Measurements from ENCODE around the gene SORCS3.

SORCS3 gene

DNA sequence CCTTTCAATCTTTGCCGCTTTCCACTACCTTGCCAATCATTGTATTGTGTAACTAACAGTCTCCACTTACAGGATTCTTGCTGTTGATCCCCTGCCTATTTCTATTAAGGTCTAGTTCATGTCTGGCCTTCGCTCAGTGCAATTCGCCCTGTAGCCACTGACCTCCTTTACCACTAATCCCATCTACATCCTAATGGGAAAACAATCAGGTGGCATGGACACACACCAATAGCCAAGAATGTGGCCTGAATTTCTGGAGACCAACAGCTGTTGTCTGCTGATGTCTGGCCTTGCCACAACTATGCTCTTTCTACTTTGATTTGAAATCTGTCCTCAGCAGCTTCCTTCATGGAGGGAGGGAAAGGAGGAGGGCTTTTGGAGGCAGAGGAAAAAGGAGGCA, 546.2 kb downstream of the SORCS3 start:
- FAIRE-seq: no peak
- TF ChIP-seq POLR2A (IDR thresholded peaks at IDR 0.05; ENCODE audit: low read depth, low read length) (no peak), POU2F2 (IDR thresholded peaks at IDR 0.05; ENCODE audit: low read depth, low read length) (no peak), TAF1 (IDR thresholded peaks at IDR 0.05; ENCODE audit: low read depth, low read length) (no peak), SPI1 (IDR thresholded peaks at IDR 0.05; ENCODE audit: low read depth, low read length) (no peak), POLR2AphosphoS5 (IDR thresholded peaks at IDR 0.05; ENCODE audit: low read depth, low read length) (no peak), PAX5 (IDR thresholded peaks at IDR 0.05; ENCODE audit: insufficient read depth, low read length, severe bottlenecking) (no peak)
- DNase-seq (ENCODE audit: insufficient read length, low spot score): no peak

DNA sequence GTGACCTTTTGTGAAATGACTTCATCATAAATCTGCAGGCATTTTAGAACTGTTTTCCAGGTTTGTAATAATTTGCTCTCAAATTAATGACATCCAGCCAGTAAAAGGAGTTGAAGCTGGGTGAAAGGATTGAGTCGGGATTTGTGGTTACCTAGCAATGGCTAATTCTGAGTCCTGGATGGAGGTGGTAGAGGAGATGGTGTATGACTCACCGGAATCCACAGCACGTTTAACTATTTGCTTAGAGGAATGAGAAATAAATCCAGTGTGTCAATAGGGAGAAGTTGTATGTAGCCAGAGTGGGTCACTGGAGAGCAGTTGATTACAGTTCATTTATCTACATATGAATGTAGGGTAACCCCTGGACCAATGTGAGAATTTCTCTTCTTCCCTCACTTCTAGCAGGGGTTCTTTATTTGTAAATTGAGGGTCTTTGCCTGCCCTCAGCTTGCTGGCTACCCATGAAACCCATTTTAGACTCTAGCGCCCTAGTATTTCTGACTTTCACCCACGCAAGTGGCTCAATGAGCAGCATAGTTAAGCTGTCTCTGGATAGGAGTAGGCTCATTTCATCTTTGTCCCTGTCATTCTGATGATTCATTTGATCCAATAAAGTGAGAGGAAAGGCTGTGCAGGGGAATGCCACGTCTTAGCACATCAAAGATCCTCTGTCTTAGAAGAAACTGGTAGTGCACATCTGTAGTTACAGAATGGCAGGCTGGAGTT, 547.8 kb downstream of the SORCS3 start:
- no peak for FAIRE-seq
- no peak for DNase-seq (ENCODE audit: insufficient read length, low spot score)
- TF ChIP-seq POLR2A (IDR thresholded peaks at IDR 0.05; ENCODE audit: low read depth, low read length) (no peak), SPI1 (IDR thresholded peaks at IDR 0.05; ENCODE audit: low read depth, low read length) (no peak), TAF1 (IDR thresholded peaks at IDR 0.05; ENCODE audit: low read depth, low read length) (no peak), POLR2AphosphoS5 (IDR thresholded peaks at IDR 0.05; ENCODE audit: low read depth, low read length) (no peak), POU2F2 (IDR thresholded peaks at IDR 0.05; ENCODE audit: low read depth, low read length) (no peak), PAX5 (IDR thresholded peaks at IDR 0.05; ENCODE audit: insufficient read depth, low read length, severe bottlenecking) (no peak)

DNA sequence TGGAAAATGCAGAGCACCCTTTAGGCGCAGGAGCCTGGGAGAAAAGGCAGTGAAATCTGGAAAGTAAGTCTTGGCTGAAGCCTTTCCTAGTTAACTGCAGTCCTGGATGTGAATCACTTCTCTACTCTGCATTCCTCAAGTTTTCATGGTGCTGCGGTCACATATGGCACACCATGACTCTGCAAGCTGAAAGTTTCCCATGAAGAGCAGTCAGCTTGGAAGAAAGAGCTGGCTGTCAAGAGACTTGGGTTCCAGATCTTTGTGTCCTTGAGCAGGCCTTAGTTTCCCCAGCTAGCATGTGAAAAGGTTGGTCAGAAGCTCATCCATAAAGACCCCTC, 548.3 kb downstream of the SORCS3 start:
- DNase-seq (ENCODE audit: insufficient read length, low spot score): no peak
- TF ChIP-seq POLR2AphosphoS5 (IDR thresholded peaks at IDR 0.05; ENCODE audit: low read depth, low read length): no peak
- no peak for TF ChIP-seq PAX5 (IDR thresholded peaks at IDR 0.05; ENCODE audit: insufficient read depth, low read length, severe bottlenecking)
- no peak for TF ChIP-seq SPI1 (IDR thresholded peaks at IDR 0.05; ENCODE audit: low read depth, low read length)
- TF ChIP-seq TAF1 (IDR thresholded peaks at IDR 0.05; ENCODE audit: low read depth, low read length): no peak
- TF ChIP-seq POLR2A (IDR thresholded peaks at IDR 0.05; ENCODE audit: low read depth, low read length): no peak
- TF ChIP-seq POU2F2 (IDR thresholded peaks at IDR 0.05; ENCODE audit: low read depth, low read length): no peak
- FAIRE-seq: no peak

DNA sequence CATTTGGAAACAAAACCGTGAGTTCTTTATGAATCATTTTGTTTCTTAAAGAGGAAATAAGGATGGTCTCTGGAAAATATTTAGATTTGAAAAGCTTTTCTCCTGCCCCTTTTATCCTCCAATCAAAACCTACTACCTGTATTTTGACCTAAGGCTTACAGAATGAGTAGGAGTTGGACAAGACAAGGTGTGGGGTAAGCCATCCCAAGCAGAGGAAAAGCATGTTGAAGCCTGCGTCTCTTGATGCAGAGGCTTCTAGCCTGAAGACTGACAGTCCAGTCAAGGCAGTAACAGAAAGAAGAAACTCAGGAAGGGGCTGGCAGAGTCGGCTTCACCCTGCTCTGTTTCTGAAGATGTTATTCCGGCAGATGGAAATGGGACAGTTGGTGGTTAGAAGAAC, 551.1 kb downstream of the SORCS3 start:
- DNase-seq (ENCODE audit: insufficient read length, low spot score) (no peak), FAIRE-seq (no peak)
- no peak for TF ChIP-seq POU2F2 (IDR thresholded peaks at IDR 0.05; ENCODE audit: low read depth, low read length)
- TF ChIP-seq POLR2A (IDR thresholded peaks at IDR 0.05; ENCODE audit: low read depth, low read length): no peak
- TF ChIP-seq PAX5 (IDR thresholded peaks at IDR 0.05; ENCODE audit: insufficient read depth, low read length, severe bottlenecking): no peak
- TF ChIP-seq TAF1 (IDR thresholded peaks at IDR 0.05; ENCODE audit: low read depth, low read length): no peak
- TF ChIP-seq POLR2AphosphoS5 (IDR thresholded peaks at IDR 0.05; ENCODE audit: low read depth, low read length): no peak
- TF ChIP-seq SPI1 (IDR thresholded peaks at IDR 0.05; ENCODE audit: low read depth, low read length): no peak

DNA sequence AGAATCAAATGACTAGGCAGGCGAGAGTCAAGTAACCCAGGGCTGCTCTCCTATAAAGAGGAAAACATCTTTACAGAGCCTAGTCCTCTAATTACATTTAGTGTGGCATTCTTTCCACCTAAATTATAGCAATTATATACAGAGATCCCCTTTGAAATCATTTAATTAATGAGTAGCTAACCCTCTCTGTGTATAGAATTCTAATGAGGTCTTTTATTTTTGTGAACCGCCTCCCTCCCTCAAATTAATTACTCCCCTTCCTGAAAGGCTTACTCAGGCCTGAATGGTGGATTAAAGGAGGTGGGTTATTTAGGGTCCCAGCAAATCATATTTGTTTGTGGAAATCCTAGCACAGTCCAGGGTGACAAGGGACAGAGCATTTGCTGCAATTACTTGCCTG, 551.8 kb downstream of the SORCS3 start:
- FAIRE-seq (no peak), DNase-seq (ENCODE audit: insufficient read length, low spot score) (no peak)
- TF ChIP-seq PAX5 (IDR thresholded peaks at IDR 0.05; ENCODE audit: insufficient read depth, low read length, severe bottlenecking) (no peak), SPI1 (IDR thresholded peaks at IDR 0.05; ENCODE audit: low read depth, low read length) (no peak), TAF1 (IDR thresholded peaks at IDR 0.05; ENCODE audit: low read depth, low read length) (no peak), POLR2AphosphoS5 (IDR thresholded peaks at IDR 0.05; ENCODE audit: low read depth, low read length) (no peak), POLR2A (IDR thresholded peaks at IDR 0.05; ENCODE audit: low read depth, low read length) (no peak), POU2F2 (IDR thresholded peaks at IDR 0.05; ENCODE audit: low read depth, low read length) (no peak)

DNA sequence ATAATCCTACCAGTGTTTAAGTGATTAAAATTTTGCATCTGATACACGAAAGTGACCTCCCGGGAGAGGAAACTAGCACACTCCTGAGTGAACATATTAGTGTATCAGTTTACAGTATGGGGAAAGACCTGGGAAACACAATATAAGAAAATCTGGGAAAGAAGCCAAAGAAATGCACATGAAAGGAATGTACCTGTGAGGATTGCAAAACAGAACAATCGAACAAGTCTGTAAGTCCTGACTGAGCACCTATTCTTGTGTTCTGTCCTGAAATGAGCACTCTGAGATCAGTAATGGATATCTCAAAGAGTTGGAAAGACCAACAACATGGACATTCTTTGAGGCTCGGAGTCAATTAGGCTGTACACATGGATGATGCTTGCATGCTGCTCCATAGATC, 554.7 kb downstream of the SORCS3 start:
- FAIRE-seq (no peak), DNase-seq (ENCODE audit: insufficient read length, low spot score) (no peak)
- TF ChIP-seq POLR2A (IDR thresholded peaks at IDR 0.05; ENCODE audit: low read depth, low read length): no peak
- no peak for TF ChIP-seq POU2F2 (IDR thresholded peaks at IDR 0.05; ENCODE audit: low read depth, low read length)
- no peak for TF ChIP-seq POLR2AphosphoS5 (IDR thresholded peaks at IDR 0.05; ENCODE audit: low read depth, low read length)
- TF ChIP-seq SPI1 (IDR thresholded peaks at IDR 0.05; ENCODE audit: low read depth, low read length): no peak
- no peak for TF ChIP-seq TAF1 (IDR thresholded peaks at IDR 0.05; ENCODE audit: low read depth, low read length)
- TF ChIP-seq PAX5 (IDR thresholded peaks at IDR 0.05; ENCODE audit: insufficient read depth, low read length, severe bottlenecking): no peak

DNA sequence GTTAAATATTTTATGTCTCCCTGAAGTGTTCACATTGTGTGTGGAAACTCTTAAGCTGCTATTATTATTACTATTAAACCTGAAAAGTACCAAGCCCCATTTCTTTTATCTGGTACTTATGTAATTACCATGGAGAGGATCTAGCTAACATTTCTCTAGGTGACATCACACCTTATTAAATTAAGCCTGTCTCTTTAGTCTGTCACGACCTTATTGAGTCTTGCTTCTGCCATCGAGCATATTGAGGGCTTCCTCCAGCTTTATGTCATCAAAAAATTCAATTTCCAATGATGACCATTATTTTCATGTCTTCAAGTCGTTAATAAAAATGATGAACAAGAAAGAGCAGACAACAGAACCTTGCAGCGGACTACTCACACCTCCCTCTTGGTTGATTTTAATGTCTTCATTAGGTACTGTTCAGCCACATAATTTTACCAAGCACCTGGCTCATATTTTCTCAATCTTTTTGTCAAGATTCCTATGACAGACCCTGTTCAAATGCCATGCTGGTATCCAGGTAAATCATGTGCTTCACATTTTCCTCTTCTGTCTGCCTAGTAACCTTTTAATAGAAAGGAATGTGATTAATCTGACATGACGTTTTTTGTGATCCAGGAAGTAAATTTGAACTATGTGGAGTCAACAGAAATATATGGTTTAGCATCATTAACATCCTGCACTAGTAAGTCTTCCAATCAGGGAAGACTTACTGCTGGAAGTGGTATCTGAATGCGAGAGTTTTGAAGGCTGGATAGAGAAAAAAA, 556.7 kb downstream of the SORCS3 start:
- TF ChIP-seq TAF1 (IDR thresholded peaks at IDR 0.05; ENCODE audit: low read depth, low read length) (no peak), PAX5 (IDR thresholded peaks at IDR 0.05; ENCODE audit: insufficient read depth, low read length, severe bottlenecking) (no peak), POU2F2 (IDR thresholded peaks at IDR 0.05; ENCODE audit: low read depth, low read length) (no peak), POLR2A (IDR thresholded peaks at IDR 0.05; ENCODE audit: low read depth, low read length) (no peak), SPI1 (IDR thresholded peaks at IDR 0.05; ENCODE audit: low read depth, low read length) (no peak), POLR2AphosphoS5 (IDR thresholded peaks at IDR 0.05; ENCODE audit: low read depth, low read length) (no peak)
- DNase-seq (ENCODE audit: insufficient read length, low spot score): no peak
- no peak for FAIRE-seq

DNA sequence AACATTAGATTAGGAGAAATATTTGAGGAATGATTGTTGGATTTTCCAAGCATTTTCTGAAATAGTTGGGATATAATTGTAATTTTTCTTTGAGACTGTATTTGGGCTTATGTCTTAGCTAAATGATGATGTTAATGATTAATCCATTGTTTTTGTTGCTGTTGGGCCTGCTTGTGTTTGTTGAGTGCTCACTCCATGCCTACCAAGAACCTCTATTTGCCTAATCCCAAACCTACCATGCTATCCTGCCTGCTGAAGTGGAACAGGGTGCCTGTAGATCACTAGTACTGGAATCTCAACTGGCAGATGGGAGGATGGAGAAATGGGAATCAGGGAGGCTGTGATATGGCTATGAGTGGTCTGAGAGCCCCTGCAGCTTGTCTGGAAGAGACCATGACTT, 565.5 kb downstream of the SORCS3 start:
- DNase-seq (ENCODE audit: insufficient read length, low spot score): no peak
- FAIRE-seq: no peak
- TF ChIP-seq TAF1 (IDR thresholded peaks at IDR 0.05; ENCODE audit: low read depth, low read length) (no peak), PAX5 (IDR thresholded peaks at IDR 0.05; ENCODE audit: insufficient read depth, low read length, severe bottlenecking) (no peak), POU2F2 (IDR thresholded peaks at IDR 0.05; ENCODE audit: low read depth, low read length) (no peak), POLR2AphosphoS5 (IDR thresholded peaks at IDR 0.05; ENCODE audit: low read depth, low read length) (no peak)

DNA sequence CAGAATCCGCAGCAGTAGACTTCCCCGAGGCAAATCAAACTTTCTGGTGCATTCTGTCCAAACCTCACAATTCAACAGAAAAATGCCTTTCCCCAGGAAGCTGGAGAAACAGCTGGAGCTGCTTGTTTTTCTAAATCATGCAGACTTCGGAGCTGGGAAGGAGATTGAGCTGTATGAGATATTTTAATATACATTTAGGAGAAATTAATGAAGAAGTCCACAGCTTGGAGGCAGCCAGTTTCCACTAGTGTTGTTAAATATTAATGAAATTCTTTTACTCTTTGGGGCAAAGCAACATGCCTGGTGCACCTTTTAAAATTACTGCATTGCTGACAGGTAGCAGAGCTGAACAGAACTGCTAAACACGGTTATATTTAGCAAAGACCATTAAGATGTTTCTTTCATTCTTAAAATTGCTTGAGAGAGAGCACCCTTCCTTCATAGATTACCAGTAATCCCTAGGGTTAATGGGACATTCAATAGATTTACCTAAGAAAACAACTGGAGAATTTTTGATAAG, 566.4 kb downstream of the SORCS3 start:
- no peak for DNase-seq (ENCODE audit: insufficient read length, low spot score)
- no peak for FAIRE-seq
- TF ChIP-seq POLR2AphosphoS5 (IDR thresholded peaks at IDR 0.05; ENCODE audit: low read depth, low read length): no peak
- TF ChIP-seq POU2F2 (IDR thresholded peaks at IDR 0.05; ENCODE audit: low read depth, low read length): no peak
- no peak for TF ChIP-seq TAF1 (IDR thresholded peaks at IDR 0.05; ENCODE audit: low read depth, low read length)
- no peak for TF ChIP-seq SPI1 (IDR thresholded peaks at IDR 0.05; ENCODE audit: low read depth, low read length)
- no peak for TF ChIP-seq POLR2A (IDR thresholded peaks at IDR 0.05; ENCODE audit: low read depth, low read length)
- no peak for TF ChIP-seq PAX5 (IDR thresholded peaks at IDR 0.05; ENCODE audit: insufficient read depth, low read length, severe bottlenecking)
